HG03045 (cell line): ENCODE data around the gene LZTFL1.

ENCODE experiments used
- ATAC-seq: cut with Tn5 transposase; IDR thresholded peaks from one replicate; pipeline ENCODE4 v1.9.1; 2021; ENCODE audit warnings: mild to moderate bottlenecking, moderate library complexity; ENCODE audit not compliant: unreplicated experiment

LZTFL1 gene

GRCh38 chr3:45841757-45842491 lies at the start of gene LZTFL1:
LZTFL1 (minus strand) TSS chr3:45842119; CDS start chr3:45841991, 128 bp downstream.
- ATAC-seq, result peak; percentile 95

DNA sequence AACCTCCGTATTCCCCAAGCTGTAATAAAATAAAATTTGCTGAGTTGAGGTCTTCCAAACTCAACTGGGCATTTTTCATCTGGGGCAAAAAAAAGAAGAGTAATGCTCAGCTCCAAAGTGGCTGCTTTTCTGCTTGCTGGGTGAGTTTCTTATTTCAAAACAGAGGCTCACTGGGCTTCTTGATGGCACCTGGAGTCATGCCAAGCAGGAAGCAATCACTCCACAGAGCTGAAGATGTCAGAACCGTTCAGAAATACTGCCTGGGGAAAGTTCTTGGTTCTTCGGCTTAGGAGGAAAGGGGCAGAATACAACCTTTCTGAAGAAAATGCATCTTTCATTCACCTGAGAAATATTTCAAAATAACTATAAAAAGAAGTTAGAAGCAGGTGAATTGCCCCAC lies 48.5 kb upstream of the LZTFL1 start:
- no peak for ATAC-seq

GRCh38 chr3:45889337-45889736 lies 47.4 kb upstream of the LZTFL1 start:
- no peak for ATAC-seq

DNA sequence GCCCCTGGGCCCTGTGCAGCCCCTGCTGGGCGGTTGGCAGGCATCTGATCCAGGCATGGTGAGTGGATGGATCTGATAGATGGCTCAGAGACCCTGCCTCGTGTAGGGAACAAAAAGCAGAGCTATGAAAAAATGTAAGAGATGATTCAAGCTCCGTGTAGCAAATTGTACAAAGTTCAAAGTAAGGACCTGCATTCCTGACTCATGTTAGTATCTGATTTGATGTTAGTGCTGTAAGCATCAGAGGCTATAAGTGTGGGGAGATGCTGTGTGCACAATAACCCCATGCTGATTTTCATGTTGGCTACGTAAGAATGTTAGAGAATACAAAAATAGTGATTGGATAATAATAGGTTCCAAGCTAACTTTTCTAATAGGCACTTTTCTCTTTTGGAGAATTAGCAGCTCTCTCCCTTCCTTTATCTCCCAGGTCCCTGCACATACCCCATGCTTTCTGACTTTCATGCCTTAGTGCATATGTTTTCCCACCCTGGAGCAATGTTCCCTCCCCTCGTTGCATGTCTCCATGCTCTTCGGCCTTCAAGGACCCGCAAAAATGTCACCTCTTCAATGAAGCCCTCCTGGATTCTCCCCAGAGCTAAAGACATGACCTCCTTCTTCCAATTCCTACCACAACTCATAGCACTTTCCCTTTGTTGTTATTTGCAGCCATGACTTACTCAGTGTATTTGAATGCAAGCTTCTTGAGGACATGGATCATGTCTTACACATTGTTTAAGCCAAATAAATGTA lies 46.0 kb upstream of the LZTFL1 start:
- ATAC-seq, result no peak

GRCh38 chr3:45887285-45887684 lies 45.4 kb upstream of the LZTFL1 start:
- ATAC-seq, result no peak

- no peak for ATAC-seq
These were observed 44.2 kb upstream of the LZTFL1 start, which contains the start of gene CCR9 for GRCh38 chr3:45885979-45886705. CCR9 (plus strand) TSS chr3:45886543; CDS start chr3:45894934, 8,391 bp downstream.

DNA sequence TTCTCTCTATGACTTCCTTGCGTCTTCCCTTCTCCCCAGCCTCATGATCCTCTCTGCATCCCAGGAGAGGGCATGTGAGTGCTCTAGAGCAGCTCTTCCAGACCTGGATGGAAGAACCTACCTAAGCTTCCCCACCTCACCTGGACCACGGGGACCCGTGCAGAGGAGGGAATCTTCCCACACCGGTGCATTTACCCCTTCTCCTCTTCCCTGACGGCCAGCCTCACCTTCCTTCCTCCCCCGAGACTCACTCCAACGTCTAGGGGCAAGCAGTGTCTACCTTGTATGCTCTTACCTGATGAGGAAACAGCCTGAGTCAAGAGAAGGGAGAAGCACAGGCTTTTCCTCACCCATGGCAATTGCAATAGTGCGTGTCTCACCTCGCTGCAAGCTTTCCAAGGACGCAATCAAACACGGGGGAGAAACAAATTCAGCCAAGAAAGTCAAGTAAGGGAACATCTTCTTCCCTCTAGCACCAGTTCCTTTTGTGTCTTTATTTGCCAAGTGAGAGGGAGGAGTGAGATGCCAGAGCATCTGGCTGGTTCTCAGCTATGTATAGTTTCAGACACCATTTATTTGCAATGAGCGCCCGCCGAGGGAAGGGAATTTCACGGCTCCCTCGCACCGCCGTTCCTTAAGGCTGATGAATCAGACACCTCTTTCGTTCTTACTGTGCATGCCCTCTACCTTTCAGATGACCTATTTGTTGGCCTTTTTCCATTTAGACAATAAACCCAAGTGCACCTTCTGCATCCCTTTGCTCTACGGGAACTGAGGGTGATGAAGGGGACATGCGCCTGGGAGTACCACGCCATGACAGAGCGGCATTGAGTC lies 42.7 kb upstream of the LZTFL1 start:
- ATAC-seq, result no peak

GRCh38 chr3:45881078-45882022 lies 39.4 kb upstream of the LZTFL1 start:
- no peak for ATAC-seq

GRCh38 chr3:45880725-45881077 lies 38.8 kb upstream of the LZTFL1 start:
- no peak for ATAC-seq

- ATAC-seq, result no peak
These were observed 36.2 kb upstream of the LZTFL1 start for GRCh38 chr3:45878124-45878523.

DNA sequence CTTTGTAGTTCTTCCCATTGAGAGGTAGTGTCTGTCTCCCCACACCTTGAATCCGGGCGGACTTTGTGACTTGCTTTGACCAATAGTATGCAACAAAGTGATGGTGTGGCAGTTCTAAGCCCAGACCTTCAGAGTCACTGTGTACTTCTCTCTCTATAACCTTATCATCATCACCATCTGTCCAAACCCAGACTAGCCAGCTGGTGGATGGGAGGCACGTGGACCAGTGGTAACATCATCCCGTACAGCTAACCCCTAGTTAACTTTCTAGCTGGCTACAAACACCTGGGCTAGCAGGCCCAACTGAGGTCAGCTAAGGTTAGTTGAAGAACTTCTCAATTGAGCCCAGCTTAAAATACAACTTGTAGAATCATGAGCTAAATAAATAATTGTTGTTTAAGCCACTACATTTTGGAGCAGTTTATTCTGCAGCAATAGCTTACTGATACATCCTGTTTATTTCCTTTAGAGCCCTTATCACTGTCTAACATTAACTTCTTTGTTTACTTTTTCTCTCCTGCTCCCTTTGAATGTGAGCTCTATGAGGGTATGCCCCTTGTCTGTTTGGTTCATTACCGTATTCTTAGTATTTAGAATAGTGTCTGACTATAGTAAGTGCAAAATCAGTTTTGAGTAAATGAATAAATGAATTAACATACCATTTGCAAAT lies 32.9 kb upstream of the LZTFL1 start:
- no peak for ATAC-seq

DNA sequence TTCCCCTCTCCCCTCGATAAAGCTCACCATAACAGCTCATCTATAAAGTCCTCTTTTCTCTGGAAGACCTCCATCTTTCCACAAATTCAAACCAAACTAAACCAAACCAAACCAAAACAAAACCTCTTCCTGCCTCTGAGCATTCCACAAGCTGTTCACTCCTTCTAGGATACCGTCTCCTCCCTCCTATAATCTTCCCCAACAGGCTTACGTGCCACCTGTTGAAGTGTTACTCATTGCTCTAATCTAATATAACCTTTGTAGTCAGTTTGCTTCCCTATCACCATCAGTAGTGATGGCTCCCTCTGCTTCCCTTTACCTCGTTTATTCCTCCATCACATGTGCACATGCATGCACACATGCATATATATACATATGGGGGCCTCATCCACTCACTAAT lies 31.7 kb upstream of the LZTFL1 start:
- no peak for ATAC-seq

DNA sequence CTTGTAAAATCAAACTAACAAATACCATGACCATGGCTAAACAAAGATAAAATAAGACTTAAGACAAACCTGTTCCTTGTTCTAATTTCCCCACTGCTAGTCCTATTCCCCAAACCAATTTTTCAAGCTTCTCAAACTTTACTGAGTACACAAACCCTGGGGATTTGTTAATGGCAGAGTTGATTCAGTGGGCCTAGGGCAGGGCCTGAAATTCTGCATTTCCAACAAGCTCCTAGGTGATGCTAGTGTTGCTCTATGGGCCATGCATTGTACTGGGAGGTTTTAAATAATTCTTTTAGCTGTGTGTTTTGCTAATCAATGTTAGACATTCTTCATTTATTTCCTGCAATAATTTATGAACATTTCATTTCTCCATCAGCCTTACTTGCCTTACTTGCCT lies 31.1 kb upstream of the LZTFL1 start:
- no peak for ATAC-seq

DNA sequence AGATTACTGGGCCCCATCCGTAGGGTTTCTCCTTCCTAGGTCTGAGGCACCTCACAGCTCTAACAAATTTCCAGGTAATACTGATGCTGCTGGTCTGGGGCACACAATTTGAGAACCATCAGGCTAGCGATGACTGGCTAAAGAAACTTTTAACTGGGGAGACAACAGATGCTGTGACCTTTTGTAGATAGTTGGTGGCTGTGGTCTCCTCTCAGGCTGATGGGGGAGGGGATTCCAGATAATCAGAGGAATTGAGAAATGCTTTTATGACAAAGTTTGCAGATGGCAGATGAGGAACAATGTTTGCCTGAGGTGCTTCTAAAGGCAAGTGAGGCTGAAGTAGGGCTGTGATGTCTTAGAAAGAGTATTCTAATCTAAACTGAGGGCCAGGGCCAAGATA lies 30.6 kb upstream of the LZTFL1 start:
- ATAC-seq, result no peak

- no peak for ATAC-seq
These were observed 29.9 kb upstream of the LZTFL1 start for GRCh38 chr3:45871780-45872179.

- no peak for ATAC-seq
These were observed 28.2 kb upstream of the LZTFL1 start for GRCh38 chr3:45870099-45870498.

DNA sequence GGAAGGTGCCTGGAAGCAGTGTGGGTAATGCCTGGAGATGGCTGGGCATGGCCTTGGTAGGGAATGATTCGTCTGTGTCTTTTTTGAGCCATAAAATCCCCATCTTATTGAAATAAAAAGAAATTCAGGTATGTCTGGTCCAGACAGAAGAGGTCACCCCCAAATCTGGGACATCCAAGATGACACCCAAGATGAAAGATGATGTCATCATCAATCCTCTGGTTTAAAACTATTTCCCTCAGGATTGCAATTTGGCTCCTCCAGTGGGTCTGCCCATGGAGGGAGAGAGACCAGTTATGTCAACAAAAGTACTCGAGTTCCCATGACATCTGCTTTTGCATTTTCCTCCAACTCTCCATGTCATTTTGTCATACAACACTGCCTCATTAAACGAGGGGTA lies 27.7 kb upstream of the LZTFL1 start:
- ATAC-seq, result no peak

DNA sequence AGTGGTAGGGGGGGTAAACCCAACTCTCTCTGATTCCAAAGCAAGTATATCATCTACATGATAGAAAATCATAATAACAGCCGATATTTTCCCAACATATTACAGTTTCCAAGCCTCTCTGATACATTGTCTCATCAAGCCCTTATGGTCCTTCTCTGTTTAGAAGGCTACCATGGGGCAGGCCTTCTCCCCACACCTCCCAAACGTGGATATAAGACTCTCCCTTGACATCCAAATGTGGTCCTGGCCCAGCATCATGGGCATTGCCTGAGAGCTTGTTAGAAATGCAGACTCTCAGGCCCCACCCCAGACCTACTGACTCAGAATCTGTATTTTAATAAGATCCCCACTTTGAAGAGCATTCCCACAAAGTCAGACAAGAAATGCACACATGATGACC lies 26.7 kb upstream of the LZTFL1 start:
- ATAC-seq, result no peak

GRCh38 chr3:45868213-45868612 lies 26.3 kb upstream of the LZTFL1 start:
- ATAC-seq, result no peak
